ENCODE results near the gene PEX11G.

PEX11G gene

DNA sequence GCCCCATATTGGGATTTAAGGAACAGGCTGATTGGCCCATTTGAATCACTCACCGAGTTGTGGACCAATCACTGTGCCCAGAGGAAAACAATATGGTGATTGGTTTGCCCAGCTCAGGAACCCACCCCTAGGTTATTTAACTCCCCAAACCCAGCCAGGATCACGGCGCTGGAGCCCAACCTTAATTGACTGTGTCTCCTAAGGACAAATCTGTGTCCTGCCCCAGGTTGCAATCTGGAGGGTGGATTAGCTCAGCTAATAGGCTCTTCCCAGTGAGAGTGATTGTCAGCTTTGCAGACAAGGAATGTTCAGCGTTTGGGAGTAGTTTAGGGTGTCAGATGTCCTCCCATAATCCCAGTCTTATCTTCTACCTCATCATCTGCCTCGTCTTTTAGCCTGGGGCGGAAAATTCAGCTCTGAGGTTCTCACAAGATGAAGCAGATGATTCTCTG, 23.6 kb upstream of the PEX11G start:
- H3K4me3 ChIP-seq (ENCODE audit: low read length): no peak overlapping the region
- TF ChIP-seq, protein P1, sequence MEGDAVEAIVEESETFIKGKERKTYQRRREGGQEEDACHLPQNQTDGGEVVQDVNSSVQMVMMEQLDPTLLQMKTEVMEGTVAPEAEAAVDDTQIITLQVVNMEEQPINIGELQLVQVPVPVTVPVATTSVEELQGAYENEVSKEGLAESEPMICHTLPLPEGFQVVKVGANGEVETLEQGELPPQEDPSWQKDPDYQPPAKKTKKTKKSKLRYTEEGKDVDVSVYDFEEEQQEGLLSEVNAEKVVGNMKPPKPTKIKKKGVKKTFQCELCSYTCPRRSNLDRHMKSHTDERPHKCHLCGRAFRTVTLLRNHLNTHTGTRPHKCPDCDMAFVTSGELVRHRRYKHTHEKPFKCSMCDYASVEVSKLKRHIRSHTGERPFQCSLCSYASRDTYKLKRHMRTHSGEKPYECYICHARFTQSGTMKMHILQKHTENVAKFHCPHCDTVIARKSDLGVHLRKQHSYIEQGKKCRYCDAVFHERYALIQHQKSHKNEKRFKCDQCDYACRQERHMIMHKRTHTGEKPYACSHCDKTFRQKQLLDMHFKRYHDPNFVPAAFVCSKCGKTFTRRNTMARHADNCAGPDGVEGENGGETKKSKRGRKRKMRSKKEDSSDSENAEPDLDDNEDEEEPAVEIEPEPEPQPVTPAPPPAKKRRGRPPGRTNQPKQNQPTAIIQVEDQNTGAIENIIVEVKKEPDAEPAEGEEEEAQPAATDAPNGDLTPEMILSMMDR (conservative IDR thresholded peaks at IDR 0.05; ENCODE audit: low read depth, low read length): no peak
- no peak for DNase-seq (ENCODE audit: low read depth)

DNA sequence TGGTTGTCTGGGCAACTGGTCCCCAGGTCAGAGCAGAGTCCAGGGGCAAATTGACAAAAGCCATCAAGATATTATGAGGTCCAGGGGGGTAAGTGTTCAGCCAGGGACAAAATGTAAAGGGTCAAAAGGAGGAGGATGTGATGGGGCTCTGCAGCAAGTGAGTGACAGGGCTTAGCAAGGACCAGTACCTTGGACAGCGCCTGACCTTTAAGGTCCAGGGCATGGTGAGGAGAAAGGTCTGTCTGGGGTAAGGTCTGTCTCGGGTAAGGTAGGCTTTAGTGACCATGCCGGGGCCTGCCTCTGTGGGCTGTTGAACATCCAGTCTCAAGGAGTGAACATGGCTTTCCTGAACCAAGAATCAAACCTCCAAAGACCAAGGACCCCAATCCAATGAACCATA, 20.8 kb upstream of the PEX11G start:
- H3K4me3 ChIP-seq (ENCODE audit: low read length): no peak overlapping the region
- DNase-seq (ENCODE audit: low read depth): no peak
- TF ChIP-seq, protein P1 (conservative IDR thresholded peaks at IDR 0.05; ENCODE audit: low read depth, low read length): no peak

DNA sequence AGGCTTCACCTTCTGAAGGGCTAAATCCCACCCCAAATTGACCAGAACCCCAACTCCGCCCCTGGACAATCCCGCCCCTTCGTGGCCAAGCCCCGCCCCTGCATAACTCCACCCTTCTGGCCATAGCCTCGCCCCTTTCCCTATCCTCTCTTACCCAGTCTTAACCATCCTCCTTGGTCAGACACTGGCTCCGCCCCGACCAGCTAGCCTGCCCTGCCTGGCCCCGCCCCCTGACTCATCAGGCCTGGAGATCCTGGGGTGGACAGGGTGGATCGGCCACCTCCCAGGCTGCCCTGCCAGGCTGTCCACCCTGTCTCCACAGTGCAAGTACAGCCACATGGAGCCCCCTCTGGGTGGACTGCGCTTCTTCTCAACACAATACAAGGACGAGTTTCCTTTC, 19.0 kb upstream of the PEX11G start:
- no peak overlapping the region for H3K4me3 ChIP-seq (ENCODE audit: low read length)
- TF ChIP-seq, protein P1 (conservative IDR thresholded peaks at IDR 0.05; ENCODE audit: low read depth, low read length): no peak
- peak; percentile 36 for DNase-seq (ENCODE audit: low read depth)

DNA sequence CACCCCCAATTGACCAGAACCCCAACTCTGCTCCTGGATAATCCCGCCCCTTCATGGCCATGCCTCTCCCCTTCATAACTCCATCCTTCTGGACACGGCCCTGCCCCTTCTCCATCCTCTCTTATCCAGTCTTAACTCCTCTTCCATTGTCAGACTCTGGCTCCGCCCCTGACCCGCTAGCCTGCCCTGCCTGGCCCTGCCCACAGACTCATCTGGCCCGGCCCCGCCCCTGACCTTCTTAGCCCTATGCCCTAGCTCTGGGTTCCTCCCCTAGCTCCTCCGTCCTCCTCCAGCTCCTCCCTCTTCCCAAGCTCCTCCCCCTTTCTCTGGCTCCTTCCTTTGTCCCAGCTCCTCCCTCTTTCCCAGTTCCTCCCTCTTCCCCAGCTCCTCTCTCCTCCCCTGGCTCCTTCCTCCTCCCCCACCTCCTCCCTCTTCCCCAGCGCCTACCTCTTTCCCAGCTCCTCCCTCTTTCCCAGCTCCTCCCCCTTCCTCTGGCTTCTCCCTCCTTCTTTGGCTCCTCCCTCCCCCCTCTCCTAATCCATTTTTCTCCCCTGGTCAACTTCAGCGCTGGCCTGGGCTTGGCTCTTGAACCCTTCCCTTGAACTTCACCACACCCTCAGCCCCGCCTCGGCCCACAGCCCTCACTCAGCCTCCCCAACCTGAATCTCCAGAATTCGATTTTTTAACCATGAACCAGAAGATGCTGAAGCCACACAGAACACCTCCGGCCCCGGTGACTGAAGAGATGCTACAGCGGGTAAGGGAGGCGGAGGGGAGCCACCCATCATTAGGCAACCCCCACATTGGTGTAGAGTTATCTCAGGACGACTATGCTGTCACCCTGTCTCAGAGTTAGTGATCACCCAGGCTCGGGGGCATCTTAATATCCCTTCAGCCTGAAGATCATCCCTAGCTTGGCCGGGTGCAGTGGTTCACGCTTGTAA, 17.8 kb upstream of the PEX11G start:
- TF ChIP-seq, protein P1 (conservative IDR thresholded peaks at IDR 0.05; ENCODE audit: low read depth, low read length): no peak
- DNase-seq (ENCODE audit: low read depth): peak; percentile 35
- no peak overlapping the region for H3K4me3 ChIP-seq (ENCODE audit: low read length)

DNA sequence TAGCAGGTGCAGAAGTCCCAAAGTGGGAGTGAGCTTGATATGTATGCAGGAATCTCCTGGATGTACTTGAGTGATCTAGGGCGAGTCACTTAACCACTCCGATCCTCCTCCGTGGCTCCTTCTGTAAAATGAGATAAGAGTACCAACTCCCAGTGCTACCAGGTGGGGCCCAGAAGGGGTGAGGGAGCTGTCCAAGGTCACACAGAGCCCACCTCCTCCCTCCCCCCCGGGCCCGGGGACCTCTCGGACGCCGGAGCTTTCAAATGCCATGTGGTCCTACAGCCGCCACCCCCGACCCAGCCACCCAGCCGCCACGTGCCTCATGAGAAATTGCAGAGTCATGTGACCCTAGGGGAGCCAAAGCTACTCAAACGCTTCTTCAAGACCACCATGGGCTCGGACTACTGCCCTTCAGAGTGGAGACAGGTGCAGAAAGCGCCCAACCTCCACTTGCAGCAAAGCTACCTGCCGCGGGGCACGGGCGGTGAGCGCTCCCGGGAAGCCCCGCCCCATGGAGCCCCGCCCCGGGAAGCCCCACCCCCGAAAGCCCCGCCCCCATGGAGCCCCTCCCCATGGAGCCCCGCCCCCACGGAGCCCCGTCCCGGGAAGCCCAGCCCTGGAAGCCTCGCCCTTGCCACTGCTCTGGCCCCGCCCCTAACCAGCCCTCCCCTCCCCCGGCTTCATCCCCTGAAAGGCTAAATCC, 17.0 kb upstream of the PEX11G start:
- TF ChIP-seq, protein P1 (conservative IDR thresholded peaks at IDR 0.05; ENCODE audit: low read depth, low read length): no peak
- no peak overlapping the region for H3K4me3 ChIP-seq (ENCODE audit: low read length)
- DNase-seq (ENCODE audit: low read depth): no peak

DNA sequence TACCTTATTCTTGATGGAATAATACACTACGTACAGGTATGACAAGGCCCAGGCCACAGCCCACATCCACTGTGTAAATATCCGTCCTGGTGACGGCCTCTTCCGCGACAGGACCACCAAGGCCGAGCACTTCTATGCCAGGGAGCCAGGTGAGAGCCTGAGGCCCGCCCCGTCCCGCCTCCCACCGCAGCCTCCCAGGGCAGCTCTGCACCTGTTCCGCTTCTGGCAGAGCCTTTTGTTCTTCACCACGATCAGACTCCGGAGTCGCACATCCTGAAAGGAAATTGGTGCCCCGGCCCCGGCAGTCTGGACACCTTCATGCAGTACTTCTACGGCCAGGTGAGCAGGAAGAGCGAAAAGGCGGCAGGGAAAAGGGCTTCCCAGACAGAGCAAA, 16.4 kb upstream of the PEX11G start:
- TF ChIP-seq, protein P1 (conservative IDR thresholded peaks at IDR 0.05; ENCODE audit: low read depth, low read length): no peak
- H3K4me3 ChIP-seq (ENCODE audit: low read length): no peak overlapping the region
- DNase-seq (ENCODE audit: low read depth): no peak

Measured in retinal pigment epithelial cell (primary cell).